ENCODE measurements around the gene STIL. TPM values are rescaled to one million over a fixed set of nuclear protein-coding genes. Genes with fewer than 3 reads are reported as not detected.
A peak's percentile ranks its signal among the peaks of the same experiment; 100 is the strongest.
"Not testable (repeated sequence)": the region's sequence is repeated elsewhere in the genome, so short reads cannot be mapped to it uniquely, and the experiment has no call there.

Gene STIL
- total RNA-seq, 2 donors from 2014 or later = 9.6 to 22.0 TPM

DNA sequence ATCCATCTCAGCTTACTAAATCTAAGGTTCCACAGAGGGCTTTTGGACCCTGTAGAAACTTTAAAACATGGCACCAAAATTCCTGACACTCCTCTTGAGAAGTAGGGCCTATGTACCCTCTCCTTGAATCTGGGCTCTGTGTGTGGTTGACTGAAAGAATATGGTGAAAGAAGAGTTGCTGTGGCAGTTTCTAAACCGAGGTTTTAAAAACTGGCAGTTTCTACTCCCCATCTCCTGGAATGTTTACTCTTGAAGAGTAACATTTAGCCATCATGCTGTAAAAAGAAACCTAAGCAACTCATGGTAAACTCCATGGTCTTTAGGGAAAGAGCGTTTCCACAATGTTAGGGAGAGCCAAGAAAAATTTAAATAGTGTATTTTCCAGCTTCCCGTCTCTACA is 15.0 kb upstream of the STIL start:
- no peaks in the 10 kb centered on the region for H3K27me3 ChIP-seq
- peaks cover 10% of the 10 kb centered on the region for H3K4me1 ChIP-seq
- no peak for DNase-seq
- H3K9me3 ChIP-seq = no peaks in the 10 kb centered on the region
- H3K4me3 ChIP-seq = no peak overlapping the region
- no peak overlapping the region for H3K9ac ChIP-seq (ENCODE audit: low read depth in 2 of 2, low read length in 2 of 2)
- intact Hi-C loops (cut with DNase I) = no loop called here
- no peak overlapping the region for H3K27ac ChIP-seq
- no peaks in the 10 kb centered on the region for H3K36me3 ChIP-seq
- TF ChIP-seq, protein P1, sequence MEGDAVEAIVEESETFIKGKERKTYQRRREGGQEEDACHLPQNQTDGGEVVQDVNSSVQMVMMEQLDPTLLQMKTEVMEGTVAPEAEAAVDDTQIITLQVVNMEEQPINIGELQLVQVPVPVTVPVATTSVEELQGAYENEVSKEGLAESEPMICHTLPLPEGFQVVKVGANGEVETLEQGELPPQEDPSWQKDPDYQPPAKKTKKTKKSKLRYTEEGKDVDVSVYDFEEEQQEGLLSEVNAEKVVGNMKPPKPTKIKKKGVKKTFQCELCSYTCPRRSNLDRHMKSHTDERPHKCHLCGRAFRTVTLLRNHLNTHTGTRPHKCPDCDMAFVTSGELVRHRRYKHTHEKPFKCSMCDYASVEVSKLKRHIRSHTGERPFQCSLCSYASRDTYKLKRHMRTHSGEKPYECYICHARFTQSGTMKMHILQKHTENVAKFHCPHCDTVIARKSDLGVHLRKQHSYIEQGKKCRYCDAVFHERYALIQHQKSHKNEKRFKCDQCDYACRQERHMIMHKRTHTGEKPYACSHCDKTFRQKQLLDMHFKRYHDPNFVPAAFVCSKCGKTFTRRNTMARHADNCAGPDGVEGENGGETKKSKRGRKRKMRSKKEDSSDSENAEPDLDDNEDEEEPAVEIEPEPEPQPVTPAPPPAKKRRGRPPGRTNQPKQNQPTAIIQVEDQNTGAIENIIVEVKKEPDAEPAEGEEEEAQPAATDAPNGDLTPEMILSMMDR (IDR thresholded peaks at IDR 0.05) = no peak

DNA sequence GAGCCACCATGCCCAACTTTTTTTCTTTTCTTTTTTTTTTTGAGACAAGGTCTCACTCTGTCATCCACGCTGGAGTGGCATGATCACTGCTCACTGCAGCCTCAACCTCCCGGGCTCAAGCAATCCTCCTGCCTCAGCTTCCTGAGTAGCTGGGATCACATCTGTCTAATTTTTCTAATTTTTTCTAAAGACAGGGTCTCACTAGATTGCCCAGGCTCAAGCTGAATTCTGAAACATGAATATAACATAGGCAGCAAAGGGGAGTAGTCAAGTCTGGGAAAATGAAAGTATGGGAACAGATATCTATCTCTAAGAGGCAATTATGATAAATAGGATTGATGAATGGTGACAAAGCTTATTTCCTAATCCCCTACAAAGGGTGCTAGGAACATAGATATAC is 12.3 kb upstream of the STIL start:
- intact Hi-C loops (cut with DNase I) = no loop called here
- Histone ChIP-seq H3K9ac (ENCODE audit: low read depth in 2 of 2, low read length in 2 of 2) (peak overlapping the region in 1 of 2 donors; percentile 26), H3K9me3 (no peaks in the 10 kb centered on the region), H3K27me3 (no peaks in the 10 kb centered on the region), H3K27ac (peak overlapping the region; percentile 70), H3K4me3 (no peak overlapping the region), H3K4me1 (no peaks in the 10 kb centered on the region), H3K36me3 (no peaks in the 10 kb centered on the region)
- TF ChIP-seq, protein P1 (IDR thresholded peaks at IDR 0.05) = no peak
- DNase-seq = no peak

DNA sequence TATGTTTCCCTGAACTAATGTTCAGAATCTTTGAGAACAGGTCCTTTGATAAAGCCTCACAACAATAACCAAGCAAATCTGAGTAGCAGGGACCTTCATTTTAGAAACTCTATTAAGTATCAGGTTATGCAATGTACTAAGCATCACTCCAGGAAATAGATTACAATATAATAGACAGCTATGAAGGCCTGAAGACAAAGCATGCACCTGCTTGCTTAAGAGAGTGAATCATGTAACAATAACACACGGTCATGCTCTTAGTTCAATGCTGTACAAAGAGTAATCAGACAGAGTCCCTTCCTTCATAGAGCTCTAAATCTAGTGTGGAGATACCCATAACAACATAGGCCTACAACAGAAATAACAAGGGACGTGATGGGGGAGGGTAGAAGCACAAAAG is 11.6 kb upstream of the STIL start:
- intact Hi-C loops (cut with DNase I) = no loop called here
- no peak for DNase-seq
- Histone ChIP-seq H3K9me3 (no peaks in the 10 kb centered on the region), H3K4me3 (no peak overlapping the region), H3K4me1 (no peaks in the 10 kb centered on the region), H3K27me3 (no peaks in the 10 kb centered on the region), H3K27ac (peak overlapping the region; percentile 70), H3K9ac (ENCODE audit: low read depth in 2 of 2, low read length in 2 of 2) (peak overlapping the region in 1 of 2 donors; percentile 26), H3K36me3 (no peaks in the 10 kb centered on the region)
- TF ChIP-seq, protein P1 (IDR thresholded peaks at IDR 0.05) = no peak

DNA sequence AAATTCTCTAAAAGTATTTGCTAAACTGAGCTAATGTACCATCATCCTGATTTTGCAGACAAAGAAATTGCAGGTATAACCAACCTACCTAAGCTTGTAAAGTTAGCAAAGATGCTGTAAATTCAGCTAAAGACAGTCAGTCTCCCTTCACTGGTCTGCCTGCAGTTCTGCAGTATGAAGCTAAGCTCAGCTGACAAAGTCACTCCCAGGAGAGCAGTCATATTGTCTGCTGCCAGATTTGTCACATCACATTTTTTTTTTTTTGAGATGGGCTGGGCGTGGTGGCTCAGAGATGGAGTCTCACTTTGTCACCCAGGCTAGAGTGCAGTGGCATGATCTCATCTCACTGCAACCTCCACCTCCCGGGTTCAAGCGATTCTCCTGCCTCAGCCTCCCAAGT is 10.7 kb upstream of the STIL start:
- TF ChIP-seq, protein P1 (IDR thresholded peaks at IDR 0.05) = no peak
- Histone ChIP-seq H3K36me3 (no peaks in the 10 kb centered on the region), H3K27ac (peak overlapping the region; percentile 70), H3K9me3 (no peaks in the 10 kb centered on the region), H3K9ac (ENCODE audit: low read depth in 2 of 2, low read length in 2 of 2) (peak overlapping the region in 1 of 2 donors; percentile 55), H3K27me3 (no peaks in the 10 kb centered on the region), H3K4me3 (no peak overlapping the region), H3K4me1 (no peaks in the 10 kb centered on the region)
- DNase-seq = no peak
- intact Hi-C loops (cut with DNase I) = no loop called here

DNA sequence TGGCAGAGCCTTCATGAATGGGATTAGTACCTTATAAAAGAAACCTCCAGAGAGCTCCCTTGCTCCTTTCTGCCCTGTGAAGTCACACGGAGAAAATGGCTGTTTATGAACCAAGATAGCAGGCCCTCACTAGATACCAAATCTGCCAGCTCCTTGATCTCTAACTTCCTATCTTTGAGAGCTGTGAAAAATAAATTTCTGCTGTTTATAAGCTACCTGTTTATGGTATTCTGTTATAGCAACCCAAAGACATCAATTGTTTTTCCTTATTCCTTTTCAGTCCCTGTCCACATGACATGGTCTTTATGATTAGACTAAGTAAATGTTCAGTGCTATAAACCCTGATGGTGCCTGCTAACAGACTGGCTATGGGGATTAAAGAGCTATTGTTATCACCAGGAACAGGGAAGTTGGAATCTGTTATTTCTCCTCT is 9.7 kb upstream of the STIL start:
- no peak overlapping the region for H3K4me3 ChIP-seq
- no peaks in the 10 kb centered on the region for H3K4me1 ChIP-seq
- peak overlapping the region; percentile 70 for H3K27ac ChIP-seq
- H3K36me3 ChIP-seq = no peaks in the 10 kb centered on the region
- H3K9me3 ChIP-seq = no peaks in the 10 kb centered on the region
- intact Hi-C loops (cut with DNase I) = no loop called here
- H3K9ac ChIP-seq (ENCODE audit: low read depth in 2 of 2, low read length in 2 of 2) = peak overlapping the region in 1 of 2 donors; percentile 4
- TF ChIP-seq, protein P1 (IDR thresholded peaks at IDR 0.05) = no peak
- no peaks in the 10 kb centered on the region for H3K27me3 ChIP-seq
- DNase-seq = peak; percentile 59

DNA sequence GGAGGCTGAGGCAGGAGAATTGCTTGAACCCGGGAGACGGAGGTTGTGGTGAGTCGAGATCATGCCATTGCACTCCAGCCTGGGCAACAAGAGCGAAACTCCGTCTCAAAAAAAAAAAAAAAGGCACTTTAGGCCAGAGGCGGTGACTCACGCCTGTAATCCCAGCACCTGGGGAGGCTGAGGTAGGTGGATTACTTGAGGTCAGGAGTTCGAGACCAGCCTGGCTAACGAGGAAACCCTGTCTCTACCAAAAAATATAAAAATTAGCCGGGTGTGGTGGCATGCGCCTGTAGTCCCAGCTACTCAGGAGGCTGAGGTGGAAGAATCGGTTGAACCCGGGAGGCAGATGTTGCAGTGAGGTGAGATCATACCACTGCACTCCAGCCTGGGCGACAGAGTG is 6.0 kb upstream of the STIL start:
- H3K4me1 ChIP-seq; H3K27ac ChIP-seq; H3K9me3 ChIP-seq; H3K36me3 ChIP-seq; intact Hi-C loops (cut with DNase I); H3K27me3 ChIP-seq; H3K9ac ChIP-seq (ENCODE audit: low read depth in 2 of 2, low read length in 2 of 2); H3K4me3 ChIP-seq; DNase-seq: not testable (repeated sequence)

Data from colonic mucosa (tissue), 4 donors.